Fibroblast of lung (primary cell): Measurements from ENCODE around the gene GSE1. TPM values are rescaled to one million over a fixed set of nuclear protein-coding genes. Genes with fewer than 3 reads are reported as not detected.

Source experiments
- DNase-seq, 2 donors: peaks; one replicate each; pipeline versions ENCODE4 v3.0.0 to v3.0.0-alpha.2; 2010; ENCODE audit warnings: low read depth in 2 of 2
- H2AFZ ChIP-seq: 2 replicates; pipeline ENCODE4 v1.5.1; 2012; ENCODE audit warnings: low read length, control low read depth, inconsistent platforms
- H3K27ac ChIP-seq: 2 replicates; pipeline ENCODE4 v1.5.1; 2011; ENCODE audit warnings: low read length, control low read depth; ENCODE audit not compliant: insufficient read depth
- H3K27me3 ChIP-seq: 2 replicates; pipeline ENCODE4 v1.5.1; 2011; ENCODE audit warnings: mild to moderate bottlenecking, low read length; ENCODE audit not compliant: control insufficient read depth, insufficient read depth
- H3K36me3 ChIP-seq: 2 replicates; pipeline ENCODE4 v1.5.1; 2011; ENCODE audit warnings: low read length; ENCODE audit not compliant: control insufficient read depth, insufficient read depth
- H3K4me1 ChIP-seq: 2 replicates; pipeline ENCODE4 v1.5.1; 2011; ENCODE audit warnings: low read length; ENCODE audit not compliant: control insufficient read depth, insufficient read depth; ENCODE audit errors: extremely low read depth
- H3K4me2 ChIP-seq: 2 replicates; pipeline ENCODE4 v1.5.1; 2011; ENCODE audit warnings: low read length, control low read depth; ENCODE audit not compliant: insufficient read depth; ENCODE audit errors: extremely low read depth
- H3K4me3 ChIP-seq, 4 experiments: fragments of 200-600 bp in 1 of 4; sonication (generic) in 1 of 4; replicated peaks in 1 of 4; 2 replicates each; pipeline ENCODE4 v1.5.1; 2011 to 2016; ENCODE audit warnings: low read length in 4 of 4, low read depth in 3 of 4, mild to moderate bottlenecking in 3 of 4, control low read depth in 2 of 4, inconsistent platforms in 1 of 4, mixed read lengths in 1 of 4; ENCODE audit not compliant: insufficient read depth in 1 of 4; ENCODE audit errors: control extremely low read depth in 1 of 4
- H3K79me2 ChIP-seq: 2 replicates; pipeline ENCODE4 v1.5.1; 2012; ENCODE audit warnings: mild to moderate bottlenecking, low read length, inconsistent platforms; ENCODE audit not compliant: control insufficient read depth, insufficient read depth
- H3K9ac ChIP-seq: 2 replicates; pipeline ENCODE4 v1.5.1; 2011; ENCODE audit warnings: mild to moderate bottlenecking, low read length, control low read depth; ENCODE audit not compliant: insufficient read depth
- H3K9me3 ChIP-seq: 2 replicates; pipeline ENCODE4 v1.5.1; 2012; ENCODE audit warnings: low read depth, low read length; ENCODE audit not compliant: control insufficient read depth, insufficient read depth
- H4K20me1 ChIP-seq: 2 replicates; pipeline ENCODE4 v1.5.1; 2011; ENCODE audit warnings: low read length; ENCODE audit not compliant: control insufficient read depth, insufficient read depth; ENCODE audit errors: extremely low read depth
- EZH2 ChIP-seq: IDR thresholded peaks from 2 replicates; pipeline ENCODE4 v1.5.1; 2012; ENCODE audit warnings: low read length, control low read depth, mild to moderate bottlenecking; ENCODE audit errors: missing control alignments
- polyA plus RNA-seq, 2 donors: library from polyadenylated mRNA; depleted of rRNA in 1 of 2; stranded (reverse) in 1 of 2; unstranded in 1 of 2; fragments of >200 nt; gene quantifications; 2 replicates each; pipeline ENCODE4 v1.2.1, GENCODE V29; 2011 to 2012; ENCODE audit warnings: missing spikeins in 1 of 2
- total RNA-seq: library from RNA; depleted of rRNA; stranded (reverse); fragments of >200 nt; gene quantifications from 2 replicates; pipeline ENCODE4 v1.2.1, GENCODE V29; 2014
- TF ChIP-seq, protein P1 (sequence below), 2 donors: IDR thresholded peaks in 1 of 2; conservative IDR thresholded peaks in 1 of 2; 1 replicate in 1 of 2; 2 replicates in 1 of 2; pipeline ENCODE4 v1.5.1; 2011 to 2012; ENCODE audit warnings: low read length in 2 of 2, control low read depth in 1 of 2, inconsistent platforms in 1 of 2, low read depth in 1 of 2, mild to moderate bottlenecking in 1 of 2

Gene GSE1
- total and polyA plus RNA-seq, 2 donors (not counting 1 experiment from before 2014, with no cell fraction given), result 11.0 to 35.7 TPM

DNA sequence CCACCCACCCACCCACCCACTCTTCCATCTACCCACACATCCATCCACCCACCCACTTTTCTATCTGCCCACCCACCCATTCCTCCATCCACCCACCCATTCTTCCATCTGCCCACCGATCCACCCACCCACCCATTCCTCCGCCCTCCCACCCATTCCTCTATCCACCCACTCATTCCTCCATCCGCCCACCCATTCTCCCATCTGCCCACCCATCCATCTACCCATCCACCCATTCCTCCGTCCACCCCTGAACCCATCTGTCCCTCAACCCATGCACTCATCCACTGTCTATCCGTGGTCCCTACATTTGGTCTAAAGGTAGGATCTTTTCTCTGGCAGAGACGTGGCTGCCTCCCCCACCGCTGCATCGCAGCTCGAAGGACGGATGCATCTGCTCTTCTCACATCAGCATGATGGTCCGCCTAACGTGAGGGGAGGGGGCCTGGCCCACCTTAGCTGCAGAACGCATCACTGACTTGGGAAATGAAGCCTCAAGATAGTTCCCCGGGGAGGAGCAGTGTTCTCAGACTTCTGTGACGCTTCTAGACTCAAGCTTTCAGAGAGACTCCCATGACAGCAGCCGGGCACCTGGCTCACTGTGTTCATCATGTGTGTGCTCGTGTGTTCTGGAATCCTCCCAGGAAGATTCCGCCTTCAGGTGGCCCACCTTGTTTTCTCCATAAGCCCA lies 17.2 kb upstream of the GSE1 start:
- H3K9me3 ChIP-seq, result no peaks in the 10 kb centered on the region
- no peak overlapping the region for H3K27ac ChIP-seq
- H3K4me3 ChIP-seq, result no peak overlapping the region
- no peak for DNase-seq
- no peak overlapping the region for H3K4me2 ChIP-seq
- TF ChIP-seq, protein P1, sequence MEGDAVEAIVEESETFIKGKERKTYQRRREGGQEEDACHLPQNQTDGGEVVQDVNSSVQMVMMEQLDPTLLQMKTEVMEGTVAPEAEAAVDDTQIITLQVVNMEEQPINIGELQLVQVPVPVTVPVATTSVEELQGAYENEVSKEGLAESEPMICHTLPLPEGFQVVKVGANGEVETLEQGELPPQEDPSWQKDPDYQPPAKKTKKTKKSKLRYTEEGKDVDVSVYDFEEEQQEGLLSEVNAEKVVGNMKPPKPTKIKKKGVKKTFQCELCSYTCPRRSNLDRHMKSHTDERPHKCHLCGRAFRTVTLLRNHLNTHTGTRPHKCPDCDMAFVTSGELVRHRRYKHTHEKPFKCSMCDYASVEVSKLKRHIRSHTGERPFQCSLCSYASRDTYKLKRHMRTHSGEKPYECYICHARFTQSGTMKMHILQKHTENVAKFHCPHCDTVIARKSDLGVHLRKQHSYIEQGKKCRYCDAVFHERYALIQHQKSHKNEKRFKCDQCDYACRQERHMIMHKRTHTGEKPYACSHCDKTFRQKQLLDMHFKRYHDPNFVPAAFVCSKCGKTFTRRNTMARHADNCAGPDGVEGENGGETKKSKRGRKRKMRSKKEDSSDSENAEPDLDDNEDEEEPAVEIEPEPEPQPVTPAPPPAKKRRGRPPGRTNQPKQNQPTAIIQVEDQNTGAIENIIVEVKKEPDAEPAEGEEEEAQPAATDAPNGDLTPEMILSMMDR (conservative IDR thresholded peaks at IDR 0.05 in 1 of 2, IDR thresholded peaks at IDR 0.05 in 1 of 2; ENCODE audit: low read depth in 1 of 2, low read length in 2 of 2), result no peak
- no peak for TF ChIP-seq EZH2
- H3K27me3 ChIP-seq, result no peaks in the 10 kb centered on the region
- no peak overlapping the region for H3K9ac ChIP-seq
- no peaks in the 10 kb centered on the region for H3K36me3 ChIP-seq
- peaks cover 3% of the 10 kb centered on the region for H3K4me1 ChIP-seq
- no peaks in the 10 kb centered on the region for H3K79me2 ChIP-seq
- H2AFZ ChIP-seq, result no peak overlapping the region
- no peaks in the 10 kb centered on the region for H4K20me1 ChIP-seq

DNA sequence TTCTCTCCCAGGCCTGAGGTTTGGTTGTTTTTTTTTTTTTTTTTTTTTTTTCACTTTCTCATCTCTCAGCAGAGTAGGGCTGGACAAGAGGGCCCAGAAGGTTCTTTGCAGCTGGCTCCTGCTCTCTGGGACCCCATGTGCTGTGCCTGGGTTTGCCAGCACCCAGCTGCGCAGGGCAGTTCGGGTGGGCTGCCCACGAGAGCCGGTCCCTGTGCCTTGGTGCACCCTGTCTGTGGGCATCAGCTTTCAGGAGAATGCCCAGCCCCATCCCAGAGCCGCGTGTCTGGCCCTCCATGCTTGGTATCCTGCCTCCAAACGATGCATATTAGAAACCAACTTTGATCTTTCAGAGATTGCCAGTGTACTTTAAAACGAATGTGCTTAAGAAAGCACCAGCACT lies 15.0 kb upstream of the GSE1 start:
- Histone ChIP-seq H2AFZ (no peak overlapping the region), H3K4me2 (no peak overlapping the region), H3K9me3 (no peaks in the 10 kb centered on the region), H4K20me1 (no peaks in the 10 kb centered on the region), H3K9ac (no peak overlapping the region), H3K27ac (no peak overlapping the region), H3K36me3 (no peaks in the 10 kb centered on the region), H3K27me3 (no peaks in the 10 kb centered on the region), H3K79me2 (no peaks in the 10 kb centered on the region), H3K4me1 (no peaks in the 10 kb centered on the region), H3K4me3 (no peak overlapping the region)
- TF ChIP-seq EZH2, result no peak
- TF ChIP-seq, protein P1 (conservative IDR thresholded peaks at IDR 0.05 in 1 of 2, IDR thresholded peaks at IDR 0.05 in 1 of 2; ENCODE audit: low read depth in 1 of 2, low read length in 2 of 2), result no peak
- no peak for DNase-seq

DNA sequence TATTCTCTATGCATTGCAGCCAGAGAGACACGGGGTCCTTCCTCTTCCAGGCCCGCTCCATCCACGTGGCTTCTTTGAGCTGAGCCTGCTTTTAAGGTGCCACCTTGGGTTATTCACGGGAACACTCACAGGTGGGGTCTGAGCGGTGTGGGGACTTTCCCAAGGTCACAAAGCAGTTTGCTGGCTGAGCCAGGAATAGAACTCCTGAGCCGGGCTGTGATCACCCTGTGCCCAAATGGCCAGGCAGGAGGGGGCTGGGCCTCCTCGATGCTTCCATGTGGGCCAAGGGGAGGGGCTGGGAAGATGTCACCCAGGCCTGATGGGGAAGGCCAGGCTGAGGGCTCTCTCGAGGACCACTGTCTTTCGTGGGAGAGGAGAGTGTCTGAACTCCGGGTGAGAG lies 13.0 kb upstream of the GSE1 start:
- Histone ChIP-seq H3K4me2 (no peak overlapping the region), H3K4me3 (no peak overlapping the region), H3K27me3 (no peaks in the 10 kb centered on the region), H3K79me2 (no peaks in the 10 kb centered on the region), H3K27ac (no peak overlapping the region), H3K36me3 (no peaks in the 10 kb centered on the region), H4K20me1 (no peaks in the 10 kb centered on the region), H3K9me3 (no peaks in the 10 kb centered on the region), H3K9ac (no peak overlapping the region), H3K4me1 (no peaks in the 10 kb centered on the region), H2AFZ (no peak overlapping the region)
- TF ChIP-seq, protein P1 (conservative IDR thresholded peaks at IDR 0.05 in 1 of 2, IDR thresholded peaks at IDR 0.05 in 1 of 2; ENCODE audit: low read depth in 1 of 2, low read length in 2 of 2), result no peak
- no peak for TF ChIP-seq EZH2
- no peak for DNase-seq
